ENCODE measurements around the gene CCDC117. TPM values are rescaled to one million over a fixed set of nuclear protein-coding genes. Genes with fewer than 3 reads are reported as not detected.
"Not testable (repeated sequence)": the region's sequence is repeated elsewhere in the genome, so short reads cannot be mapped to it uniquely, and the experiment has no call there.

The CCDC117 gene
- total and polyA plus RNA-seq, 5 donors from 2014 or later = 14.7 to 25.2 (median 16.1) TPM

- Histone ChIP-seq H3K9me3 (ENCODE audit: control insufficient read depth in 2 of 2, low read length in 2 of 2) (no peaks in the 10 kb centered on the region), H3K4me1 (ENCODE audit: control insufficient read depth, insufficient read depth, low read length, poor library complexity, severe bottlenecking) (peaks cover 49% of the 10 kb centered on the region), H3K27me3 (ENCODE audit: control insufficient read depth, insufficient read depth, low read length) (no peaks in the 10 kb centered on the region), H3K4me3 (ENCODE audit: low read depth, low read length) (peak overlapping the region; percentile 96), H3K36me3 (ENCODE audit: control insufficient read depth, insufficient read depth, low read length) (peaks cover 24% of the 10 kb centered on the region), H3K27ac (ENCODE audit: insufficient read depth, low read length, poor library complexity, severe bottlenecking) (peak overlapping the region; percentile 87)
- peak overlapping the region; percentile 88 to 94 (median 92) for H3K4me3 Mint-ChIP-seq
- ATAC-seq (ENCODE audit: low read depth in 2 of 2) = peak; percentile 22 to 32
- peaks cover 23% of the 10 kb centered on the region for H3K36me3 Mint-ChIP-seq
- DNase-seq = peak in 1 of 3 donors; percentile 56
- H3K27ac Mint-ChIP-seq = peak overlapping the region; percentile 93 to 98 (median 95)
- no peaks in the 10 kb centered on the region for H3K27me3 Mint-ChIP-seq
- peaks cover 32 to 63% (median 49%) of the 10 kb centered on the region in 4 donors for H3K4me1 Mint-ChIP-seq
- no peaks in the 10 kb centered on the region for H3K9me3 Mint-ChIP-seq
These were observed 27.3 kb downstream of the CCDC117 start for GRCh38 chr22:28799606-28800307.

GRCh38 chr22:28800308-28801041 is 28.0 kb downstream of the CCDC117 start, which contains the start of gene XBP1:
Gene XBP1, minus strand, starts transcription at chr22:28800569.
- Histone ChIP-seq H3K36me3 (ENCODE audit: control insufficient read depth, insufficient read depth, low read length) (peaks cover 17% of the 10 kb centered on the region), H3K4me3 (ENCODE audit: low read depth, low read length) (peak within 1 kb of the TSS; percentile 97), H3K9me3 (ENCODE audit: control insufficient read depth in 2 of 2, low read length in 2 of 2) (no peaks in the 10 kb centered on the region), H3K27ac (ENCODE audit: insufficient read depth, low read length, poor library complexity, severe bottlenecking) (peak within 1 kb of the TSS; percentile 87), H3K4me1 (ENCODE audit: control insufficient read depth, insufficient read depth, low read length, poor library complexity, severe bottlenecking) (peaks cover 49% of the 10 kb centered on the region), H3K27me3 (ENCODE audit: control insufficient read depth, insufficient read depth, low read length) (no peaks in the 10 kb centered on the region)
- peak; percentile 82 to 91 (median 88) for DNase-seq
- Mint-ChIP-seq H3K36me3 (peaks cover 19% of the 10 kb centered on the region), H3K4me1 (peaks cover 32 to 58% (median 48%) of the 10 kb centered on the region in 4 donors), H3K4me3 (peak within 1 kb of the TSS; percentile 88 to 98 (median 93)), H3K9me3 (no peaks in the 10 kb centered on the region), H3K27me3 (no peaks in the 10 kb centered on the region), H3K27ac (peak within 1 kb of the TSS; percentile 94 to 100 (median 99))
- peak; percentile 98 to 99 for ATAC-seq (ENCODE audit: low read depth in 2 of 2)

GRCh38 chr22:28801845-28802594 is 29.5 kb downstream of the CCDC117 start:
- H3K36me3 Mint-ChIP-seq = peaks cover 12% of the 10 kb centered on the region
- no peak overlapping the region for H3K27ac ChIP-seq (ENCODE audit: insufficient read depth, low read length, poor library complexity, severe bottlenecking)
- DNase-seq (no peak), ATAC-seq (ENCODE audit: low read depth in 2 of 2) (no peak)
- peak overlapping the region; percentile 79 to 95 (median 90) for H3K4me3 Mint-ChIP-seq
- no peaks in the 10 kb centered on the region for H3K9me3 ChIP-seq (ENCODE audit: control insufficient read depth in 2 of 2, low read length in 2 of 2)
- peaks cover 45% of the 10 kb centered on the region for H3K4me1 ChIP-seq (ENCODE audit: control insufficient read depth, insufficient read depth, low read length, poor library complexity, severe bottlenecking)
- H3K36me3 ChIP-seq (ENCODE audit: control insufficient read depth, insufficient read depth, low read length) = peaks cover 2% of the 10 kb centered on the region
- H3K4me3 ChIP-seq (ENCODE audit: low read depth, low read length) = peak overlapping the region; percentile 49
- no peaks in the 10 kb centered on the region for H3K27me3 ChIP-seq (ENCODE audit: control insufficient read depth, insufficient read depth, low read length)
- H3K27me3 Mint-ChIP-seq = no peaks in the 10 kb centered on the region
- peak overlapping the region; percentile 29 to 100 (median 69) for H3K27ac Mint-ChIP-seq
- H3K4me1 Mint-ChIP-seq = peaks cover 23 to 46% (median 37%) of the 10 kb centered on the region in 4 donors
- H3K9me3 Mint-ChIP-seq = no peaks in the 10 kb centered on the region

GRCh38 chr22:28802595-28803123 is 30.2 kb downstream of the CCDC117 start:
- Mint-ChIP-seq H3K36me3 (peaks cover 11% of the 10 kb centered on the region), H3K27ac (peak overlapping the region in 2 of 3 donors; percentile 67 to 100), H3K9me3 (no peaks in the 10 kb centered on the region), H3K27me3 (no peaks in the 10 kb centered on the region), H3K4me3 (peak overlapping the region; percentile 79 to 95 (median 90)), H3K4me1 (peaks cover 23 to 44% (median 35%) of the 10 kb centered on the region in 4 donors)
- no peaks in the 10 kb centered on the region for H3K36me3 ChIP-seq (ENCODE audit: control insufficient read depth, insufficient read depth, low read length)
- no peak for ATAC-seq (ENCODE audit: low read depth in 2 of 2)
- H3K4me1 ChIP-seq (ENCODE audit: control insufficient read depth, insufficient read depth, low read length, poor library complexity, severe bottlenecking) = peaks cover 42% of the 10 kb centered on the region
- H3K9me3 ChIP-seq (ENCODE audit: control insufficient read depth in 2 of 2, low read length in 2 of 2) = no peaks in the 10 kb centered on the region
- H3K4me3 ChIP-seq (ENCODE audit: low read depth, low read length) = peak overlapping the region; percentile 49
- DNase-seq = no peak
- H3K27ac ChIP-seq (ENCODE audit: insufficient read depth, low read length, poor library complexity, severe bottlenecking) = no peak overlapping the region
- H3K27me3 ChIP-seq (ENCODE audit: control insufficient read depth, insufficient read depth, low read length) = no peaks in the 10 kb centered on the region

GRCh38 chr22:28805426-28805825 is 32.9 kb downstream of the CCDC117 start:
- H3K27me3 ChIP-seq (ENCODE audit: control insufficient read depth, insufficient read depth, low read length); H3K27ac ChIP-seq (ENCODE audit: insufficient read depth, low read length, poor library complexity, severe bottlenecking); H3K27me3 Mint-ChIP-seq; H3K4me3 ChIP-seq (ENCODE audit: low read depth, low read length); H3K9me3 ChIP-seq (ENCODE audit: control insufficient read depth in 2 of 2, low read length in 2 of 2); DNase-seq; H3K9me3 Mint-ChIP-seq; H3K27ac Mint-ChIP-seq; H3K36me3 ChIP-seq (ENCODE audit: control insufficient read depth, insufficient read depth, low read length); ATAC-seq (ENCODE audit: low read depth in 2 of 2): not testable (repeated sequence)
- peak overlapping the region in 1 of 4 donors; percentile 3 for H3K4me3 Mint-ChIP-seq
- peaks cover 11 to 41% (median 27%) of the 10 kb centered on the region in 4 donors for H3K4me1 Mint-ChIP-seq
- peaks cover 11% of the 10 kb centered on the region for H3K36me3 Mint-ChIP-seq
- H3K4me1 ChIP-seq (ENCODE audit: control insufficient read depth, insufficient read depth, low read length, poor library complexity, severe bottlenecking) = peaks cover 30% of the 10 kb centered on the region

GRCh38 chr22:28808716-28809355 is 36.3 kb downstream of the CCDC117 start:
- Mint-ChIP-seq H3K36me3 (peaks cover 18% of the 10 kb centered on the region), H3K27ac (peak overlapping the region in 1 of 3 donors; percentile 25), H3K9me3 (no peaks in the 10 kb centered on the region), H3K4me3 (peak overlapping the region in 2 of 4 donors; percentile 19 to 70), H3K27me3 (no peaks in the 10 kb centered on the region), H3K4me1 (peaks cover 8 to 49% (median 31%) of the 10 kb centered on the region in 4 donors)
- H3K36me3 ChIP-seq (ENCODE audit: control insufficient read depth, insufficient read depth, low read length) = peaks cover 3% of the 10 kb centered on the region
- H3K4me1 ChIP-seq (ENCODE audit: control insufficient read depth, insufficient read depth, low read length, poor library complexity, severe bottlenecking) = peaks cover 32% of the 10 kb centered on the region
- ATAC-seq (ENCODE audit: low read depth in 2 of 2) (no peak), DNase-seq (no peak)
- no peaks in the 10 kb centered on the region for H3K27me3 ChIP-seq (ENCODE audit: control insufficient read depth, insufficient read depth, low read length)
- no peak overlapping the region for H3K27ac ChIP-seq (ENCODE audit: insufficient read depth, low read length, poor library complexity, severe bottlenecking)
- H3K4me3 ChIP-seq (ENCODE audit: low read depth, low read length) = no peak overlapping the region
- H3K9me3 ChIP-seq (ENCODE audit: control insufficient read depth in 2 of 2, low read length in 2 of 2) = no peaks in the 10 kb centered on the region
